ENCODE data around the gene HARBI1.

HARBI1 gene, protein sequence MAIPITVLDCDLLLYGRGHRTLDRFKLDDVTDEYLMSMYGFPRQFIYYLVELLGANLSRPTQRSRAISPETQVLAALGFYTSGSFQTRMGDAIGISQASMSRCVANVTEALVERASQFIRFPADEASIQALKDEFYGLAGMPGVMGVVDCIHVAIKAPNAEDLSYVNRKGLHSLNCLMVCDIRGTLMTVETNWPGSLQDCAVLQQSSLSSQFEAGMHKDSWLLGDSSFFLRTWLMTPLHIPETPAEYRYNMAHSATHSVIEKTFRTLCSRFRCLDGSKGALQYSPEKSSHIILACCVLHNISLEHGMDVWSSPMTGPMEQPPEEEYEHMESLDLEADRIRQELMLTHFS

DNA sequence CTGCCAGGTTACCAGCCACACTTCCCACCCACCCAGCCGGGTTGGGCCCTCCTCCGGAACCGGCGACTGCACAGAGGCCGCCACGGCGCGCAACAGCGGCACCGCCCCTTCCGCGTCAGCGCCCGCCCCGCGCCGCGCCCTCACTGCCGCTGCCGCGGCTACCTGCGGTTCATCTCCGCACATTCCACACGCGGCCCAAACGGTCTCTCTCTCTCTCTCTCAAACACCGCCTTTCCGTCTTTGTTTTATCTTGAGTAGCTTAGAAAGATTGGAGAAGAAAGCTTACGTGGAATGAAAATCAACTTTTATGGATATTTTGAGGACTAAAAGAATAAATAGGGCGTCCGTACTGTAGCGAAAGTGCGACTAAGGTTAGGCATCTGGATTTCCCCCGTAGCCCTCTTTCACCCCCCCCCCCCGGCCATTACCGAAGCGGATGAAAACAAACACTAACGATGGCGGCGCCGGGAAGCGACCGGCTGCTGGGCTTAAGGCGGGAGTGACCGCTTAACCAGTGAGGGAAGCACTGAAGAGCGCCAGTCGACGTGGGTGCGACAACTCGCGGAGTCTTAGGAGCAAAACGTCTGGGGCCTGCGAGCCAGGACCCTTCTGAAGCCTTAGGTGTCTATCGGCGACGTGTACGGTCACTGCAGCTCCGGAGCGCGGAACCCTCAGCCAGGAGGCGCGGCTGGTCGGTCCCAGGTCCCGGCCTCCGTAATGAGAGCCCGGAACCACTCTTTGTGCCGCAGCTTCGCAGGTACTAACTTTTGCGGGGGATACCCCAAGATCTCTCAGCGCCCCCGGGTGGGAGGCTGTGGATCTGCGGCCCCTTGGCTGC, at the start of gene HARBI1, which contains the start of gene ATG13:
Gene HARBI1, minus strand, starts transcription at position 94 of the 838 bp plus-strand sequence. CDS start 990 bp downstream, outside the sequence.
Gene ATG13, plus strand, starts transcription at position 420 of the 838 bp plus-strand sequence. CDS start 26,739 bp downstream, outside the sequence.
- DNase-seq = peak; percentile 93

DNA sequence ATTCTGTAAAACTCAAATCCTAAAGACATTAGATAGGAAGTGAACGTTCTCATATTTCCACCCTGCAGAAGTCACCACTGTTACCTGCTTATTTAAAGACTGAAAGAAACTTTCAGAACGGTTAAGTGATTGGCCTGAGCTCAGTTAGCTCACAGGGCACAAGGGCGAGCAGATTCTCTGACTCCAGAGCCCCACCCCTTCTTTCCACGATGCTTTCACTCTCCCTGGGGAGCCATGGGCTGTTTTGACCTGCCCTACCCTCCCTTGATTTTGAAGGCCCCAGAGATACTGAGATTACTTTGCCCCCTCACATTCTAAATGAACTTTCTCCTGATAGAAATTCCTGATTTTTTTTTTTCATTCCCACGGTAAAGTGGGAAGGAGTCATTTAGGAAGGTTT, 49.5 kb upstream of the HARBI1 start:
- no peak for DNase-seq

DNA sequence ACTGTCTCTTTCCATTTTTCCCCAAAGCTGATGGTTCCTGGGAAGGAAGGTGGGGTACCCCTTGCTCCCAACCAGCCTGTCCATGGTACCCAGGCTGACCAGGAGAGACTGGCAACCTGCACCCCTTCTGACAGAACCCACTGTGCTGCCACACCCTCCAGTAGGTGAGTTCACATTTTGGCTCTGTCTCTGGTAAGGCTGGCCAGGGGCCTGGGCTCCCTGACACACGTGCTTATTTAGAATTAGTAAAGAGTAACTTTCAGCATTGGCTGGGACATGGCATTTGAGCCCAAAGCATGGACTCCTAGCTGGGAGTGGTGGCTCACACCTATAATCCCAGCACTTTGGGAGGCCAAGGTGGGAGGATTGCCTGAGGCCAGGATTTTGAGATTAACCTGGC, 48.3 kb upstream of the HARBI1 start:
- DNase-seq = no peak

DNA sequence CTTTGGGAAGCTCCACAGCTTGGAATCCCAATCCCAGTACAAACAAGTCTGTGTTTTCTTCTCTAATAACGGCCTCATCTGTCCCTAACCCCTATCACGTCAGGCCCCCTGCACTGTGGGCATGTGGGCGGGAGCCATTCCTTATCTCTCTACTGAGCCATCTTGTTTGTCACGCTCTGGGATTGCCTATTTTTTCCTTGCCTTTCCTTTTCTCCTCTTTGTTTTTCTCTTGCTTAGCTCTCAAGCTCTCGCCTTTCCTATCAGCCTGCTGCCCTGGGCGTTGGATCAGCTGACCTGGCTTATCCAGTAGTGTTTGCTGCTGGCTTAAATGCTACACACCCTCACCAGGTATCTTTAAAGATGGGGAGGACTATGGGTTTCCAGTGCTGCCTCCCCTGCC, 47.6 kb upstream of the HARBI1 start:
- DNase-seq = peak; percentile 71

DNA sequence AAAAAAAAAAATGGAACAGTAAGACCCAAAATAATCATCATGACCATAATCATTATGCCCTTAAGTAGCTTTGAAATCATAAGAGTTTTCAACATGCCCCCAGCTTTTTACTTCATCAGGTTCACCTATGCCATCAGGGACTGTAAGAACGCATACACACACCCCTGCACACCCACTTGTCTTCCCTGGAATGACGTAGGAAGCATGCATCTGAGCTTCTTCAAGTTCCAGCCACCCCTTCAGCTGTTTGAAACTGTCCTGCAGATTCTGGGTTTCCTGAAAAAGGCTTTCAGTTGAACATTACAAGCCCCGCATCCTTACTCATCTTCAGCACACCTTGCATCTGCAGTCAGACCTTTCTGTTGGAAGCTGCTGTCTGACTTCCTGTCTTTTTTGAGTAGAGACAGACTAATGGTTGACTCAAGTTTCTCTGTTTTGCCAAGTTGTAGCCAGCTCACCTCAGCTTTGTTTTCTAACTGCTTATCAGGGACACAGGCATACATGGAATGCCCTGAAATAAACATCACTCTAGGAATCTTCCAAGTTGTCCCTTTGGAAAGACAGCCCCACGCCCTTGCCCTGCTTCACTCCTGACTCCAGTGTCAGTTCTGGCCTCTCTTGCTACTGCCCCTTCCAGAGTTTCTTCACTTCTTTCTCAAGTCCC, 46.4 kb upstream of the HARBI1 start:
- DNase-seq = no peak

DNA sequence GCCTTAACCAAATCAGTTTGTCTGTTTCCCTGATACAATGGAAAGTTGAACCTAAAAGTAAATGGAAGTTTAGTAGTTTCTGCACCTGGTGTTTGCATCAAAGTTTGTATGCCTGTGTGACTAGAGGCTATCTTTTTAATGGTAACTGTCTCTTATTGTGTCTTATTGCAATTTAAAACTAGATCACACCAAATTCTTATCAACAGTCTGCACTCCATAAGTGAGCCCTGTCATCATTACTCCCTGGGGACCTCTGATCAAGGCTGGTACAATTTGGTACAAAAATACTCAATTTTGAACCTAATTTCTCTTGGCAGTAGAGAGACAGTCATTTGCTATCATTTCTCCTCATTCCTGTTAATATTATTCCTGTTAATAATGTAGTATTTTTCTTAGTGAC, 45.3 kb upstream of the HARBI1 start:
- peak; percentile 68 for DNase-seq

DNA sequence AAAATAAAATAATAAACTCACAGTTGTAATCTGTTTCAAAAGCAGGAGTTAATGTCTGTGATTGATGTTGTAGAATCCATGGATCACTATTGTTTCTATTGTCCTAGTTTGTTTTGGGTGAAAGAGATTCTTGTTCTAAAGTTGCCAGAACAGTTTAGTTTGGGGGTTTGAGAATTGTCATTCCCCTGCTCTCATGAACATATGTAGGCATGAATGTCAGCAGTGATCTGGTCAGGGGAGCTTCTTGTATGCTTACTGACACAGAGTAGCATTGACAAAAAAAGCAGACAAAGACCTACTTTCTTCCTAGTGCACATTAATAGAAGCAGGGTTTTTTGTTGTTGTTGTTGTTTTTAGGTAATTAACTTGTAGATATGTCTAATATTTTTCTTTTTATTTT, 44.8 kb upstream of the HARBI1 start:
- DNase-seq = no peak

DNA sequence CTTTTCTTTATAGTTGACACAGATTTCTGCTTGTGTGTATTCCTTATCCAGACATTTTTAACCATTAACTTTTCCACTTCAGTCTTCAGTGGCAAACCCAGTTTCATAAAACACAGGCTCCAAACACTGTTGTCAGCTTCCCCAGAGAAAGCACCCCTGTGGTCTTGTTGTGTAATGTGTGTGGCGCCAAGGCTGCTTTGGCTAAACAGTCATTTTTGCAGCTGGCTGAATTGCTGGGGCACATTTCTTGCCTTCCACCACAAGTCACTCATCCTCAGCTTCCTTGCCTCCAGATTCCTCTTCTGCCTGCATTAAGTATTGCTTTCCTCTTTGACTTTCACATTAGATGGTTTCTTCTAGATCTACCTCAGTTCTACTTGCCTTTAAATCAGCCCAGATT, 42.9 kb upstream of the HARBI1 start:
- DNase-seq = peak; percentile 77

DNA sequence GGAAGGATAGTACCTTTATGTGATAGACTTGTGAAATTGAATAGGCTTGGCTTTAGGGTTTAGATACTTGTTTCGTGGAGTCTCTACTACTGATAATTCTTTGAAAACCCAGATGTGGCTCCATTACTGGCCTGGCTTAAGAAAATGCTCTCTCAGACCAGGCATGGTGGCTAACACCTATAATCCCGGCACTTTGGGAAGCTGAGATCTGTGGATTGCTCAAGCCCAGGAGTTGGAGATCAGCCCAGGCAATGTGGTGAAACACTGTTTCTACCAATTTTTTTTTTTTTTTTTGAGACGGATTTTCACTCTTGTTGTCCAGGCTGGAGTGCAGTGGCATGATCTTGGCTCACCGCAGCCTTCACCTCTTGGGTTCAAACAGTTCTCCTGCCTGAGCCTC, 41.2 kb upstream of the HARBI1 start:
- DNase-seq = no peak

DNA sequence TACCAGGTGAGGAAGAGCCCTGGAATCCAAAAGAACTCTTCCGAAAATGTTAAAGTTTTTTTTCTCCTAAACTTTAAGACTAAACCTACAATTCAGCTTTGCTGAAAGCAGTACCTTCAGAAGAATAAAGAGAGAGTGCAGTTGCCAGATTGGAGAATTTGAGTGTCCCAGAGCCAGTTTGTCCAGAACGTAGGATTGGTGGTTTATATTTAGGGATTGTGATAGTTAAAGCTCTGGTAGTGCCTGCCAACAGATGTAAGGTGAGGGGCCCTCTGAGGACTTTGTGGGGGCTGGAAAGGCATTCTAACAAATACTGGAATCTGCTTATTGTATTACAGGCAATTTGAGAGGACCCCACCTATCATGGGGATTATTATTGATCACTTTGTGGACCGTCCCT, 40.2 kb upstream of the HARBI1 start:
- DNase-seq = no peak

DNA sequence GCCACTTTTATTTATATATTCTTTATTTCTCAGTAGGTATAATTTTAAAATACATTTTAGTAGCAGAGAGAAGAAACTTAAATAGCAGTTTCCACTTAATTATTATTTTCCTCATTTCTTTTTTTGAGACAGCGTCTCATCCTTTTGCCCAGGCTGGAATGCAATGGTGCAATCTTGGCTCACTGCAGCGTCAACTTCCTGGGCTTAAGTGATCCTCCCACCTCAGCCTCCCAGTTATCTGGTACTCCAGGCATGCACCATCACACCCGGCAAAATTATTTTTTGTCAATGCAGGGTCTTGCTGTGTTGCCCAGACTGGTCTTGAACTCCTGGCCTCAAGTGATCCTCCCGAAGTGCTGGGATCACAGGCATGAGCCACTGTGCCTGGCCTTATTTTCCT, 38.6 kb upstream of the HARBI1 start:
- DNase-seq = no peak

DNA sequence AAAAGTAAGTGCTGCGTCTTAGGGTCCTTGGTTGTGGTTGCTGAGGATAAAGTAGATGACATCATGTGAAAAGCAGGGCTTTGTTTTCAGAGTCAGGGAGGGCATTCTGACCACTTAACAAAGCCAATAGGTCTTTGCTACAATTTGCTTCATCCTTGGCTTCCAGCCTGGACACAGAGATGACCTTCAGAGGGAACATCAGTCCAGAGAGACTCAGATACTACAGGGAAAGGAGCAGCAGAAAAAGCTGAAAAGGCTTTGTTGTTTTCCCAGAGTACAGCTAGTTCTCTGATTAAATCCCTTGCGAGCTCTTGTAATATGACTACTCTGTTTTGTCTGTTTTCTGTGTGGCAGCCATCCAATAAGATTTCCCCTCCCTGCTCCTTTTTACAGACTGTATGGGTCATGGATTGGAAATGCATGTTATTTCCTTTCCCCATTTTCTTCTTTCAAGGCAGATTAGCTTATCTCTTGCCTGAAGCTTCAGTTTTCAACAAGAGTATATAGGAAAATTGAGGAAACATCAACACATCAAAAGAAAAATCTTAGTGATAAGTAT, 32.2 kb upstream of the HARBI1 start:
- no peak for DNase-seq

DNA sequence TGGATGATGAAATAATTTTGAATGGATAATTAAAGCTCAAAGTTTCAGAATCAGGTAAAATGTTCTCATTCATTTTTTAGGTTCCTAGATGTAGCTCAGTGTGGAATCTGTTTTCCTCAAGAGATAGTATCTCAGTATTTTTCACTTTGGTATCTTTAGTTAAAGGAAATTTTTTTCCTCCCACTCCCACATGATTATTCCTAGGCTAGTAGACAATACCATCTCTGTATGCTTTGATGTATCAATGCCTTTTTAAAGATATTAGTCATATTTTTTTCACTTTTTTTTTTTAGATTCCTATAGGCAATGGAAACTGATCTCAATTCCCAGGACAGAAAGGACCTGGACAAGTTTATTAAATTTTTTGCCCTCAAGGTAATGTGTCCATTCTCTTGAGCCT, 27.0 kb upstream of the HARBI1 start:
- DNase-seq = no peak

DNA sequence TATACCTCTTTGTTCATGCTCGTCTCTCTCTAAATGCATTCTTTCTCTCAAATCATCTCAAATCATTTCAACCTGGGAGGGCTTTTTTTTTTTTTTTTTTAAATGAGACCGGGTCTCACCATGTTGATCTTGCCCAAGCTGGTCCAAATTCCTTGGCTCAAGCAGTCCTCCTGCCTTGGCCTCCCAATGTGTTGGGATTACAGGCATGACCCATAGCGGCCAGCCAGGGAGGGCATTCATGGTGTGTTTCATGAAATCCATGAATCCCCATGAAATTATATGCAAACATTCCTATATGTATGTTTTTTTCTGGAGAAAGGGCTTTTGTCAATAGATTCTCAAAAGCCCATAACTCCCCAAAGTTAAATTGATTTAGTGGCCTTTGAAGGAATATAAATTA, 26.5 kb upstream of the HARBI1 start:
- no peak for DNase-seq

DNA sequence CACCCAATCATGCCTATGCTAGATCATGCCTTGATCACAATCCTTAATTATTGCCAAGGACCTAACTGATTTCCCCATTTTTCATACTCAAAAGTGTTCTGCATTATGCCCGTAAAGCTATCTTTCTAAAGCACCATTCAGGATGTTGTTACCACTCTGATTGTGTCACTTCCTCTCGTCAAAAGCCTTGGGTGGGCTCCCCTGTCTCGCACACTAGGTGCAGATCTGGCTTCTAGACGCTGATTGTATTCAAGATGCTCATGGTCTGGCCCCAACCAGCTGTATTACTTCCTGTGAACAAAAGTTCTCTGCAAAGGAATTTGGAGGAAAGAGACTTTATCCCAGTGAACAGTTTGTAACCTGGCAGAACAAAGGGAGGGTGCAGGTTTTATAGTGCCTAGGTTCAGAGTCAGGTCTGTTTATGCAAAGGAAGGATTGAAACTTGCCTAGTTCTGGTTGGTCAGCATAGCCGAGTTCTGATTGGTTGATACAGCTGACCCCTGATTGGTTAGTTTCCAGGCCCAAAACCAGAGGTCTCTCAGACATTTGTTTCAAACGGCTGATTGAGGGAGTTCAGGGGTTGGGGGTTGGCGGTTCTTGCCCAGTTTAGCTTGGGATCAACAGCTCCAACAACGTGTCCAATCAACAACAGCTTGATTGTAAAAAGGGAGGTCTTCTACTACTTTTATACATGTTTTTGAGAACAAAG, 25.8 kb upstream of the HARBI1 start:
- no peak for DNase-seq

DNA sequence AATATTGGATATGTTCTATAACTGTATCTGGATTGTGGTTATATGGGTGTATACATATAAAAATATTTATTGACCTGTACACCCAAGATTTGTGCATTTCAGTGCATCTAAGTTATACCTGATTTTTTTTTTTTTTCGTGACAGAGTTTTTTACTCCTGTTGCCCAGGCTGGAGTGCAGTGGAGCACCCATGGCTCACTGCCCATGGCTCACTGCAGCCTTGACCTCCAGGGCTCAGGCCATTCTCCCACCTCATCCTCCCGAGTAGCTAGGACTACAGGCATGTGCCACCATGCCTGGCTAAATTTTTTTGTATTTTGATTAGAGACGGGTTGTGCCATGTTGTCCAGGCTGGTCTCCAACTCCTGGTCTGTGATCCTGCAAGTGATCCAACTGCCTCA, 24.6 kb upstream of the HARBI1 start:
- DNase-seq = no peak

DNA sequence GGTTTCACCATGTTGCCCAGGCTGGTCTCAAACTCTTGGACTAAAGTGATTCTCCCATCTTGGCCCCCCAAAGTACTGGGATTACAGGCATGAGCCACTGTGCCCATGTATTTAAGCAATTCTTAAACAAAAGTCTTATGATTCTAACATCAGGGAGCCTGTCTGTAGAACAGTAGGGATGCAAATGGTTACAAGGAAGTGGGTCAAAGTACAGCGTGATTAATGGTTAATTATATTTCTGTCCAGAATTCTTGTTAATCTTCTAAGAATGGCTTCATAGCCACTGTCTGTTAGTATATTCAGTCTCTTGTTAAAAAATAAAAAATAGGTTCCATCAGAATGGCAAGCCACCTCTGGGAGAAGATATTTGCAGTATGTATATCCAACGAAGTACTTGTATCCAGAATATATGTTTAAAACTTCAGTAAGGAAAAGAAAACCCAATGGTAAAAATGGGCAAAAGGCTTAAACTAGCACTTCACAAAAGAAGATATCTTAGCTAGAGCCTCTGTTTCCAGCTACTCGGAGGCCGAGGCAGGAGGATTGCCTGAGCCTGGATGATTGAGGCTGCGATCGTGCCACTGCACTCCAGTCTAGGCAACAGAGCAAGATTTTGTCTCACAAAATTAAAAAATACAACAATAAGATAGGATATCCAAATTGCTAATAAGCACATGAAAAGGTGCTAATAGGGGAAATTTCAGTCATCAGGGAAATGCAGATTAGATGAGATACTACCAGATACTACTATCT, 23.2 kb upstream of the HARBI1 start:
- no peak for DNase-seq

DNA sequence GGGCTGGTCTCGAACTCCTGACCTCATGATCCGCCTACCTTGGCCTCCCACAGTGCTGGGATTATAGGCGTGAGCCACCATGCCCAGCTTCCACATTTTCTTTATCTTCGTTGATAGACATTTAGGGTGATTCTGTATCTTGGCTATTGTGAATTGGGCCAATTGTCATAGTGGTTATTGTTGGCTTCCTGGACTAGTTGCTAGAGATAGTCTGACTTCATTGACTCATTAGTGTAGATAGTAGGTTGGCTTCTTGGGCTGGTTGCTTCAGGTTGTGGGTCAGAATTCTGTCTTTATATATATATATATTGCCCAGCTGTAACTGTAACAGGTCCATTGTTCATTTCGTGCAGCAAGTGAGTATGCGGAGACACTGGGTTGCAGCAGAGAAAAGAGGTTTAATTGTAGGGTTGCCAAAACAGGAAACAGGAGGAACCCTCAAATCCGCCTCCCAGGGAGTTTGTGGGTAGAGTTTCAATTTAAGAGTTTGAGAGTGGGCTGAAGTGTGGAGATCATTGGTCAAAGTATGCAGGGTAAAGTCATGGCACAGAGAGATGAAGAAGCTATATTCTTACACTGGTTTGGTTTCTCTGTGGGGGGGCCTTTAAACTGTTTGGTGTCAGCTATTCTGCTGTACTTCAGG, 22.3 kb upstream of the HARBI1 start:
- no peak for DNase-seq

DNA sequence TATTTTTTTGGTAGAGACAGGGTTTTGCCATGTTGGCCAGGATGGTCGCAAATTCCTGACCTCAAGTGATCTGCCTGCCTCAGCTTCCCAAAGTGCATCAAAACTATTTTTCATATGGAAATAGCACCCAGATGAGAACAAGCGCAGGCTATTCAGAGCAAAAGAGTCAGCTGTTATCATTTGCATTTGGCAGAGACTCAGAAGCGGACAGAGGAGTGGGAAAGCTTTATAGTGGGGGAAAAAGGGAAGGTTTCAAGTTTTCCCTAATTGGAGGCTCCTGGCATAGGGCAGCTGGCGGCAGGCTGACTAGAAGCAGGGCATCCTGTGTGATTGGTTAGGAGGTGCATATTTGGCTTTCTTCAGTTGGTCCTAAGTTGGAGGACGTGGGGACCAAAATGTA, 20.5 kb upstream of the HARBI1 start:
- no peak for DNase-seq

DNA sequence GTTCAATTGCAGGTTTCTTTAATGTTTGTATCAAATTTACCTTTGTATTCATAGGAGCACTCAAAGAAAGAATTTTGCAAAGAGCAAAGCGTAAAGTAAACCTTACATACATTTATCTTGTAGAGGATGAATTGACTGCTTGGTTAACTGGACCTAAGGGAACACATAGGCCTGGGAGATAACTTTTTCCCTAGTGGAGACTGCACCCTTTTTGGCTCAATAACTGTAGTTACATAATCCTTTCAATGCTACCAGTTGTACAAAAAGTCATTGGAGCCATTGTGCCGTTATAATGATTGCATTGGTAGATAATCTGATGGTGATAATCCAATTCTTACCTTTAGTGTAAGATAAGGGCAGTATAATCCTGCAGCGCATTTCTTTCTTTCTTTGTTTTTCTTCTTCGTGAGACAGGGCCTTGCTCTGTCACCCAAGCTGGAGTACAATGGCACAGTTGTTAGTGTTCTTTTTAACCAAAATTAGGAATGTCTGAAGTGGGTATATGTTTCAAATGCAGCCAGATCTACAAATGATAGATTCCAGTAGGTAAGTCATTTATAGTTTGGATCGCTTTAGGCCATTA, 18.6 kb upstream of the HARBI1 start:
- DNase-seq = no peak

All from hematopoietic multipotent progenitor cell treated with erythropoietin and hydrocortisone succinate and interleukin-3 and kit ligand, for 6 days (in vitro differentiated cells).